ENCODE results near the gene EGFLAM. TPM values are rescaled to one million over a fixed set of nuclear protein-coding genes. Genes with fewer than 3 reads are reported as not detected.
"Not testable (repeated sequence)": the region's sequence is repeated elsewhere in the genome, so short reads cannot be mapped to it uniquely, and the experiment has no call there.

EGFLAM gene
- total RNA-seq, 1 donor from 2014 or later: not detected

- no peaks in the 10 kb centered on the region for H3K36me3 Mint-ChIP-seq (ENCODE audit: low read depth)
- H3K27ac Mint-ChIP-seq: no peak overlapping the region
- H3K4me3 Mint-ChIP-seq (ENCODE audit: low read depth): no peak overlapping the region
- H3K27me3 Mint-ChIP-seq (ENCODE audit: low read depth): peaks cover 18% of the 10 kb centered on the region
- no peaks in the 10 kb centered on the region for H3K4me1 Mint-ChIP-seq (ENCODE audit: low read depth)
- intact Hi-C loops (cut with micrococcal nuclease): no loop called here
- H3K9me3 Mint-ChIP-seq: no peaks in the 10 kb centered on the region
- DNase-seq (ENCODE audit: low spot score): no peak
Observed at GRCh38 chr5:38401145-38401544, 142.8 kb downstream of the EGFLAM start.

DNA sequence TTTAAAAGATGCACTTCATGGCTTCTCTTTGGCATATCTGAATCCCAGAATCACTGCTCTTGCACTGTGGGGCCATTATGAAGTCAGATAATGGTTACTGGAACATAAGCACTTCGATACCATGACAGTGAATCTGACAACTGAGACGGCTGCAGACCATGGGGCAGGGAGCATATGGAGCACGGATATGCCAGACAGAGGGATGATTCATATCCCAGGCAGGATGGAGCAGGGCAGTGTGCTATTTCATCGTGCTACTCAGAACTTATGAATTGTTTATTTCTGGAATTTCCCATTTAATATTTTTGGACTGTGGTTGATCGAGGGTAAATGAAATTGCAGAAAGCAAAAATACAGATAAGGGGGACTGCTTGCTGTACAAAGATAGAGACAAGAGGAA lies 145.0 kb downstream of the EGFLAM start:
- no peaks in the 10 kb centered on the region for H3K9me3 Mint-ChIP-seq
- no peak for DNase-seq (ENCODE audit: low spot score)
- H3K27me3 Mint-ChIP-seq (ENCODE audit: low read depth): peaks cover 18% of the 10 kb centered on the region
- H3K27ac Mint-ChIP-seq: no peak overlapping the region
- intact Hi-C loops (cut with micrococcal nuclease): no loop called here
- no peaks in the 10 kb centered on the region for H3K4me1 Mint-ChIP-seq (ENCODE audit: low read depth)
- no peaks in the 10 kb centered on the region for H3K36me3 Mint-ChIP-seq (ENCODE audit: low read depth)
- no peak overlapping the region for H3K4me3 Mint-ChIP-seq (ENCODE audit: low read depth)

GRCh38 chr5:38403877-38404635 lies 145.7 kb downstream of the EGFLAM start:
- Mint-ChIP-seq H3K36me3 (ENCODE audit: low read depth) (no peaks in the 10 kb centered on the region), H3K27me3 (ENCODE audit: low read depth) (peaks cover 18% of the 10 kb centered on the region), H3K9me3 (no peaks in the 10 kb centered on the region), H3K4me1 (ENCODE audit: low read depth) (no peaks in the 10 kb centered on the region), H3K27ac (no peak overlapping the region), H3K4me3 (ENCODE audit: low read depth) (no peak overlapping the region)
- no peak for DNase-seq (ENCODE audit: low spot score)
- intact Hi-C loops (cut with micrococcal nuclease): no loop called here

DNA sequence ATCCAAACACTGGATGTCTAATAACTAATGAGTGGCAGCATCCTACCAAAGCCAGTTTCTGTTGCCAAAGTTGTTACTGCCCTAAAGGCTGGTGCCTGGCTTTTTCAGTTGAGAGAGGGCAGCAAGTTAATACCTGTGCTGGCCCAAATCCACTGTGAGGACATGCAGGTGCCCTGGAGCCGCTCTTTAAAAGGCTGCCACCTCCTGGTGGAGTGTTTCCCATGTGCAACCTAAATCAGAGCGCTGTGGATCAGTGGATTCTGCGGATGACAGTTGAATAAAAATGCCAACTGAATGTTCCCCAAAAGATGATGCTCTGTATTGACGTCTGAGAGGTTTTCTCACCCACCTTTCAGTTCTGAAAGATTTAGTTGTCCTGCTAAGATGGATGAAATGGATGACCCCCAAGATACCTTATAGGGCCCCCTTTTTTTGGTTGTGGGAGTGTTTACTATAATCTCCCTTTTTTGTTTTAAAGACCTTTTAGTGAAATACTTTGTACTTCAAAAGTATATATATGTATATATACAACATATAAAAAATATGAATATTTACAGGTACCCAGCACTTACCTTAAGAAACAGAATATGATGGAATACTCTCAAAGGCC lies 146.4 kb downstream of the EGFLAM start:
- Mint-ChIP-seq H3K9me3 (no peaks in the 10 kb centered on the region), H3K27me3 (ENCODE audit: low read depth) (peaks cover 18% of the 10 kb centered on the region), H3K36me3 (ENCODE audit: low read depth) (no peaks in the 10 kb centered on the region), H3K4me3 (ENCODE audit: low read depth) (no peak overlapping the region), H3K4me1 (ENCODE audit: low read depth) (no peaks in the 10 kb centered on the region), H3K27ac (no peak overlapping the region)
- no peak for DNase-seq (ENCODE audit: low spot score)
- intact Hi-C loops (cut with micrococcal nuclease): no loop called here

GRCh38 chr5:38408446-38409198 lies 150.3 kb downstream of the EGFLAM start:
- no peak overlapping the region for H3K27ac Mint-ChIP-seq
- intact Hi-C loops (cut with micrococcal nuclease): no loop called here
- no peaks in the 10 kb centered on the region for H3K9me3 Mint-ChIP-seq
- no peak for DNase-seq (ENCODE audit: low spot score)
- H3K4me1 Mint-ChIP-seq (ENCODE audit: low read depth): no peaks in the 10 kb centered on the region
- no peak overlapping the region for H3K4me3 Mint-ChIP-seq (ENCODE audit: low read depth)
- H3K27me3 Mint-ChIP-seq (ENCODE audit: low read depth): peaks cover 8% of the 10 kb centered on the region
- H3K36me3 Mint-ChIP-seq (ENCODE audit: low read depth): no peaks in the 10 kb centered on the region

DNA sequence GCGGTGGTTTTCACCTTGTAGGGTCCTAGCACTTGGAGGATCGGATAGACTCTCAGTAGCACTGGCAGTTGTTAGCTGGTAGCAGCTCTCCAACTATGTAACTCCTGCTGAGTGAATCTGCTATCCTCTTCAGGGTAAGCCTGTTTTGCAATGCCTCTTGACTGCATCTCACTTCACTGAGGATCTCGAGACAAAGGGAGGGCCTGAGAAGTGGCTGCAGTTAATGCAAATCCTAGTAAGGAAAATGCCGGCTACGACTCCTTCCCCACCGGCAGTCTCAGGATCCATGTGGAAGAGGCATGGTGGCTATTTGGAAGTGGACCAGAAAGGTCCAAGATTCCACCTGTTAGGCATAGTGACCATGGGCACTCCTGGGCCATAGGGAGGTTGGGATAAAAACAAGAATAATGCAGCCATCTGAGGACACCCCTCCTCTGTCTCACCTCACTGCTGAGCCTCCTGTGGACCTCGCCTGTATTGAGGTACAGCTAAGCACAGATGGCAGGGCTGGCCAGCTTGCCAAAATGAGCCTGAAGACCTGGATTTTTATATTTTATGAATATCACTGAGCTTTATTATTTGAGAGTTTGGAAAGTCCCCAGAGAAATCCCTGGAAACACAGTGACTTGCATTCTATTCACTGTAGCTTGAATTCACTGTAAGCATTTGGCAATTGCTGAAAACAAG lies 152.1 kb downstream of the EGFLAM start:
- Mint-ChIP-seq H3K4me3 (ENCODE audit: low read depth) (no peak overlapping the region), H3K27me3 (ENCODE audit: low read depth) (peaks cover 4% of the 10 kb centered on the region), H3K9me3 (no peaks in the 10 kb centered on the region), H3K36me3 (ENCODE audit: low read depth) (no peaks in the 10 kb centered on the region), H3K4me1 (ENCODE audit: low read depth) (no peaks in the 10 kb centered on the region), H3K27ac (no peak overlapping the region)
- DNase-seq (ENCODE audit: low spot score): no peak
- intact Hi-C loops (cut with micrococcal nuclease): no loop called here

DNA sequence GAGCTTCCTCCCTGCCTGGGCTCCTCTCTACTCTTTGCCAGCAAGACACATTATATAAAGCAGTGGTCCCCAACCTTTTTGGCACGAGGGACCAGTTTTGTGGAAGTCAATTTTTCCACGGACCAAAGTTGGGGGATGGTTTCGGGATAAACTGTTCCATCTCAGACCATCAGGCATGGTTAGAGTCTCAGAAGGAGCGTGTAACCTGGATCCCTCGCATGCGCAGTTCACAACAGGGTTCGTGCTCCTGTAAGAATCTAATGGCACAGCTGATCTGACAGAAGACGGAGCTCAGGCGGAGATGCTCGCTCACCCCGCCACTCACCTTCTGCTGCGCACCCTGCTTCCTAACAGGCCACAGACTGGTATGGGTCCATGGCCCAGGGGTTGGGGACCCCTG lies 155.3 kb downstream of the EGFLAM start:
- no peaks in the 10 kb centered on the region for H3K9me3 Mint-ChIP-seq
- no peaks in the 10 kb centered on the region for H3K4me1 Mint-ChIP-seq (ENCODE audit: low read depth)
- H3K36me3 Mint-ChIP-seq (ENCODE audit: low read depth): no peaks in the 10 kb centered on the region
- no peak for DNase-seq (ENCODE audit: low spot score)
- no peak overlapping the region for H3K4me3 Mint-ChIP-seq (ENCODE audit: low read depth)
- intact Hi-C loops (cut with micrococcal nuclease): no loop called here
- peaks cover 2% of the 10 kb centered on the region for H3K27me3 Mint-ChIP-seq (ENCODE audit: low read depth)
- H3K27ac Mint-ChIP-seq: no peak overlapping the region

DNA sequence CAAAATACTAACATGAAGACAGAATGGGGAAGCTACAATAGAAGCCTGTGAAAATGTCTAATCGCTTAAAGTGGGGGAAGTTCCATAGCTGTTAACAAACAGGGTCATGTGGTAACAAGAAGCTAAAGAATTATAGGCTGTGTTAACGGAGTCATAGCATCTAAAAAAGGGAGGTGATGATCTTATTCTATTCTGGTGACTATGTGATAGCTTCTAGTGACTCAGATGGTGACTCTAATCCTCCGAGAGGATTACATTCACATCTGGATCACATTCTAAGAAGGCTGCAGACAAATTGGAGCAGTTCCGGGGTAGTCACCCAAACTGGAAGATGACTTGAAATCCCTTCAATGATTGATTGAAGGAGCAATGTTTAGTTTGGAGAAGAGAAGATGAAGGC lies 156.0 kb downstream of the EGFLAM start:
- no peaks in the 10 kb centered on the region for H3K4me1 Mint-ChIP-seq (ENCODE audit: low read depth)
- no peaks in the 10 kb centered on the region for H3K9me3 Mint-ChIP-seq
- intact Hi-C loops (cut with micrococcal nuclease): no loop called here
- no peak for DNase-seq (ENCODE audit: low spot score)
- H3K27ac Mint-ChIP-seq: no peak overlapping the region
- H3K4me3 Mint-ChIP-seq (ENCODE audit: low read depth): no peak overlapping the region
- H3K36me3 Mint-ChIP-seq (ENCODE audit: low read depth): no peaks in the 10 kb centered on the region
- H3K27me3 Mint-ChIP-seq (ENCODE audit: low read depth): peaks cover 2% of the 10 kb centered on the region

GRCh38 chr5:38415772-38416171 lies 157.4 kb downstream of the EGFLAM start:
- H3K27ac Mint-ChIP-seq; H3K4me3 Mint-ChIP-seq (ENCODE audit: low read depth); H3K9me3 Mint-ChIP-seq; DNase-seq (ENCODE audit: low spot score); intact Hi-C loops (cut with micrococcal nuclease); H3K36me3 Mint-ChIP-seq (ENCODE audit: low read depth); H3K4me1 Mint-ChIP-seq (ENCODE audit: low read depth); H3K27me3 Mint-ChIP-seq (ENCODE audit: low read depth): not testable (repeated sequence)

GRCh38 chr5:38417658-38418017 lies 159.3 kb downstream of the EGFLAM start:
- H3K4me1 Mint-ChIP-seq (ENCODE audit: low read depth): no peaks in the 10 kb centered on the region
- H3K9me3 Mint-ChIP-seq: no peaks in the 10 kb centered on the region
- no peaks in the 10 kb centered on the region for H3K36me3 Mint-ChIP-seq (ENCODE audit: low read depth)
- no peak overlapping the region for H3K27ac Mint-ChIP-seq
- intact Hi-C loops (cut with micrococcal nuclease): no loop called here
- no peak overlapping the region for H3K4me3 Mint-ChIP-seq (ENCODE audit: low read depth)
- DNase-seq (ENCODE audit: low spot score): no peak
- peaks cover 7% of the 10 kb centered on the region for H3K27me3 Mint-ChIP-seq (ENCODE audit: low read depth)

DNA sequence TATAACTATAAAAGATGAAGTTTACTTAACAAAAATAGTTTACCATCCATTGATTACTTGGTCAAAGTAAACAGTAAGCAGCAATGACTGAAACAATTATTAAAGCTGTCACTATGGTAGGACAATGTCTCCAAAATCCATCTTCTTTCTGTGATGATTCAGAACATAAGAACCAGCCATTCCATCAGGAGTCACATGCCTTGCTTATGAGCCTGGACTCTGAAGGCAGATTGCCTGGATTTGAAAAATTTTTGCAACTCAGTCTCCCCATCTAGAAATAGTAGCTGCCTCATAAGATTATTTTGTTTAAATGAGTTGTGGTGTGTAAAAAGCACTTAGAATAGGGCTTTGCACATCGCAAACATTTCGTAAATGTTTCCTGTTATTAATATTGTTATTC lies 161.9 kb downstream of the EGFLAM start:
- intact Hi-C loops (cut with micrococcal nuclease): no loop called here
- Mint-ChIP-seq H3K36me3 (ENCODE audit: low read depth) (no peaks in the 10 kb centered on the region), H3K4me1 (ENCODE audit: low read depth) (no peaks in the 10 kb centered on the region), H3K27ac (no peak overlapping the region), H3K9me3 (no peaks in the 10 kb centered on the region), H3K4me3 (ENCODE audit: low read depth) (no peak overlapping the region), H3K27me3 (ENCODE audit: low read depth) (peaks cover 8% of the 10 kb centered on the region)
- no peak for DNase-seq (ENCODE audit: low spot score)

DNA sequence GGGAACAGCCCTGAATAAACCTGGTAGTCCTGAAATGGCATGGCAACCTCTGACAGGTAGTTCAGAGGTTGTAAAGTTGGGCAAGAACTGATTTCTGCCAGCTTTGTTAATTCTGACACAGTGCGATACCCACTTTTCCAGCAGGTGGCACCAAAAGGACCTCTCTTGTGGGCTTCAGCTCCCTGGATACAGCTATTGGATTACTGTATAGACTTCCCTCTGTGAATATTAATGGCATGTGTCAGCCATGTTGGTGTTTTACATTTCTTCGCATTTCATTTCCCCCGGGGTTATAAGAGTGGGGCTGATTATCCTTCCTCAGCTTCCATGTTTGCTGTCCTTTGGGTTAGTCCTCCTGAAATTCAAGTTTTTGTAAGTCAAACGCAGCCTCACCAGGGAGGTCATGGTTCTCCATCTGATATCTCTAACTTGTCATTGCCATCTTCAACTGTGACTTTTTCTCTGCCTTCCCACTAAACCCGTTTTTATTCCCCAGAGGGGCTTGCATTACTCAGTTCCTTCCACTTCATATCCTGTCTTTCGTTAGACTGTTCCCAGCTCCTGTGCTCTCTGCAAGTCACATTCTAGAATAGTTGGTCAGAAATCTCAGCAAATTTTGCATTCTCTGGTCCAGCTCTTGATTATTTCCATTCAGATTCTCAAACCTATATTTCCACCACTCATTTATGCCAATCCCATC lies 162.5 kb downstream of the EGFLAM start:
- Mint-ChIP-seq H3K9me3 (no peaks in the 10 kb centered on the region), H3K4me1 (ENCODE audit: low read depth) (no peaks in the 10 kb centered on the region), H3K36me3 (ENCODE audit: low read depth) (no peaks in the 10 kb centered on the region), H3K27ac (no peak overlapping the region), H3K27me3 (ENCODE audit: low read depth) (peaks cover 8% of the 10 kb centered on the region), H3K4me3 (ENCODE audit: low read depth) (no peak overlapping the region)
- intact Hi-C loops (cut with micrococcal nuclease): no loop called here
- no peak for DNase-seq (ENCODE audit: low spot score)

All from activated T-helper 2 cell treated with anti-CD3 and anti-CD28 coated beads, Interferon-gamma antibody, Interleukin-2, Interleukin-4, amounts not matched to agents 10 μg/mL and 5 μg/mL and 100 μg/mL, durations not matched to agents 14 hours and 24 hours and 36 hours (primary cell).